Iris pigment epithelial cell (primary cell): ENCODE measurements around the gene L3HYPDH.

Experiments used
- DNase-seq: peaks from one replicate; pipeline ENCODE4 v3.0.0-alpha.2; 2011; ENCODE audit warnings: low read depth

Gene L3HYPDH

GRCh38 chr14:59483819-59484638 is at the start of gene L3HYPDH, which contains the start of gene JKAMP:
Gene L3HYPDH (minus strand): TSS chr14:59484408. CDS start chr14:59484316, 92 bp downstream.
Gene JKAMP (plus strand): TSS chr14:59484517. CDS start chr14:59484590, 73 bp downstream.
- DNase-seq, result peak; percentile 95

- no peak for DNase-seq
Observed at GRCh38 chr14:59532419-59532818, 48.2 kb upstream of the L3HYPDH start.

- DNase-seq, result no peak
Observed at GRCh38 chr14:59530349-59530748, 46.1 kb upstream of the L3HYPDH start.

- DNase-seq, result no peak
Observed at GRCh38 chr14:59529189-59529588, 45.0 kb upstream of the L3HYPDH start.

- DNase-seq, result no peak
Observed at GRCh38 chr14:59520224-59520623, 36.0 kb upstream of the L3HYPDH start.

- DNase-seq, result no peak
Observed at GRCh38 chr14:59511916-59512575, 27.8 kb upstream of the L3HYPDH start.

- no peak for DNase-seq
Observed at GRCh38 chr14:59510966-59511365, 26.8 kb upstream of the L3HYPDH start.

GRCh38 chr14:59510001-59510400 is 25.8 kb upstream of the L3HYPDH start:
- DNase-seq, result peak; percentile 22

- no peak for DNase-seq
Observed at GRCh38 chr14:59509101-59509500, 24.9 kb upstream of the L3HYPDH start.

- DNase-seq, result no peak
Observed at GRCh38 chr14:59507752-59508103, 23.5 kb upstream of the L3HYPDH start.

- peak; percentile 69 for DNase-seq
Observed at GRCh38 chr14:59507063-59507751, 23.0 kb upstream of the L3HYPDH start.

- DNase-seq, result no peak
Observed at GRCh38 chr14:59503256-59503655, 19.0 kb upstream of the L3HYPDH start.

GRCh38 chr14:59500732-59501131 is 16.5 kb upstream of the L3HYPDH start:
- no peak for DNase-seq

GRCh38 chr14:59492384-59492783 is 8.2 kb upstream of the L3HYPDH start:
- DNase-seq, result no peak

- DNase-seq, result peak; percentile 25
Observed at GRCh38 chr14:59490756-59491155, 6.5 kb upstream of the L3HYPDH start.

- DNase-seq, result peak; percentile 42
Observed at GRCh38 chr14:59484639-59485175, 499 bp upstream of the L3HYPDH start.

GRCh38 chr14:59483363-59483762 is 845 bp downstream of the L3HYPDH start:
- DNase-seq, result peak; percentile 65

GRCh38 chr14:59482541-59483331 is 1.5 kb downstream of the L3HYPDH start:
- peak; percentile 94 for DNase-seq

GRCh38 chr14:59481871-59482540 is 2.2 kb downstream of the L3HYPDH start:
- DNase-seq, result peak; percentile 78

- no peak for DNase-seq
Observed at GRCh38 chr14:59481407-59481806, 2.8 kb downstream of the L3HYPDH start.

GRCh38 chr14:59480166-59480565 is 4.0 kb downstream of the L3HYPDH start:
- no peak for DNase-seq
